Mucosa of descending colon (tissue), 3 donors: ENCODE measurements around the gene MDH2. TPM values are rescaled to one million over a fixed set of nuclear protein-coding genes. Genes with fewer than 3 reads are reported as not detected.

Source experiments
- total RNA-seq, 3 donors: library from RNA; stranded (reverse); fragmentation: NEBNext Ultra II Directional in 2 of 3; extraction: Animal tissue kit (Norgen Biotek cat#: 25700) in 2 of 3; gene quantifications; one replicate each; pipeline versions ENCODE4 v1.2.1 to v1.2.4, GENCODE V29; 2021 to 2023
- donor health status: DM: no; HTN: no; CAD: no; lungs with moderate emphysema.
- donor health status: DM: no; HTN: no; CAD: no.
- donor health status: DM: no; HTN: yes; CAD: no.

MDH2 gene
- total RNA-seq, 3 donors from 2014 or later: 170 to 280 (median 246) TPM

Other genes with a start within 250 kb of the MDH2 start
- gene CCL24, start 234.3 kb upstream of the MDH2 start, total RNA-seq: 10 to 100 TPM in 1 of 3 donors, 1 to 10 TPM in 2; 3.4 to 25.6 (median 6.9) TPM
- gene RHBDD2, start 169.1 kb upstream of the MDH2 start, total RNA-seq: 10 to 100 TPM; 43.9 to 50.5 (median 47.3) TPM
- gene POR, start 133.0 kb upstream of the MDH2 start, total RNA-seq: 100 to 1,000 TPM in 2 of 3 donors, 10 to 100 TPM in 1; 76.4 to 122 (median 118) TPM
- gene TMEM120A, start 53.5 kb upstream of the MDH2 start, total RNA-seq: 100 to 1,000 TPM in 1 of 3 donors, 10 to 100 TPM in 2; 75.6 to 138 (median 88.4) TPM
- 10 to 100 TPM; 31.1 to 36.0 (median 33.7) TPM for gene STYXL1, start 106 bp upstream of the MDH2 start, total RNA-seq
- gene SRRM3, start 153.8 kb downstream of the MDH2 start, total RNA-seq: 1 to 10 TPM in 1 of 3 donors, under 1 TPM in 2; 0.43 to 3.2 (median 0.67) TPM